Measurements from ENCODE around the gene AUTS2.

AUTS2 gene

GRCh38 chr7:70734411-70734810, 1136.1 kb downstream of the AUTS2 start:
- DNase-seq = no peak

- DNase-seq = no peak
Measured at GRCh38 chr7:70735313-70735712, 1137.0 kb downstream of the AUTS2 start.

DNA sequence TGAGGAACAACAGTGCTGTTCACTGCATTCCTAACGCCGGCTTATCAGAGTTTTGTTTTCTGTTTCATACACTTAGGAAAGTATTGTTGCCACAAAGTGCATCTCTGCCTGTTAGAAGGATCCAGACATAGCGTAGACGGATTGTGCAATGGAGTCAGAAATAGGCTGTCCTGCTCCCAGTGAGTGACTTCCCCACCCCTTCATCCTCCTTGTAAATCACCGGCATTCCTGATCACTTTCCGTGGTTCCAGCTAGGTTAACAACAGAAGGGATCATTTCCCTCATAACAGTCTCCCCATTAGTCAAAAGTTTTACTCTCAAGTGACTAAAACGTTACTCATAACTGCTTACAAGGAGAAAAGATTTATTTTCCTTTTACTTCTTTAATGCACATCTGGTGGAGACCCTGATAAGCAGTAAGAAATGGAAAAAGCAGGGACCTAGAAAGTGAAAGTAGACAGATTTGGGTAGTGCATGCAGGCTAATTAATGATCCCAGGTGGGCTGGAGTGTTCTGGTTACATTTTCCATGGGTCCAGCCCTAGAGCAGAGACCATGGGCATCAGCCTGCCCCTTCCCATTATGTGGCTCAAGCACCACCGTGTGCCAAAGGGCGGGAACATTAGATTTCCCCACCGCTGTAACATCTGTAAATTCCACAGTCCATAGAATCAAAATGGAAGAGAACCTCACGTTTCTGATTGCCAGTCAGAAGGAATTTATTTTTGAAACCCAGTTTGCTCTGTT, 1138.6 kb downstream of the AUTS2 start:
- DNase-seq = no peak

- no peak for DNase-seq
Measured at GRCh38 chr7:70738151-70738885, 1140.0 kb downstream of the AUTS2 start.

DNA sequence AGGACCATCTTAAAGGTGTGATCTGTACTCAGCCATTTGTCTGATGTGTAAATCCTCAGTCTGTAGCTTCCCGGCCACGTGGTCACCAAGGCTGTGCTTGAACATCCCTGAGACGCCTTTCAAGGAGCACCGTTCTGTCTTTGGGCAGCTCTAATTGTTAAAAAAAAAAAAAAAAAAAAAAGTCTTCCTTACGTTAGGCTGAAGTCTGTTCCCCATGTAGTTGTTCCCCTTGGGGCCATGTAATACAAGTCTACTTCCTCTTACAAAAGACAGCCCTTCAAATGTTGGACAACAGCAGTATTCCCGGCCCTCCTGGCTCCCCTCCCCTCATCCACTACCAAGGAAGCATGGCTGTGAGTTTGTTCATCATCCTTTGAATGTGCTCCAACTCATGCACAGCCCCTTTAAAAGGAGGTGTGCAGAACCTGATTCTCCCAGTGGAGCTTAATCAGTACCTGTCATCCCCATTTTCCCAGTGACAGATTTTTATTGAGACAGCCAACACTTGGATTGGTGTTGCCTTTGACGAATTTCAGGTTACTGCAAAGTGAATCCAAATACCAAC, 1141.5 kb downstream of the AUTS2 start:
- DNase-seq = no peak

GRCh38 chr7:70741666-70742065, 1143.4 kb downstream of the AUTS2 start:
- no peak for DNase-seq

DNA sequence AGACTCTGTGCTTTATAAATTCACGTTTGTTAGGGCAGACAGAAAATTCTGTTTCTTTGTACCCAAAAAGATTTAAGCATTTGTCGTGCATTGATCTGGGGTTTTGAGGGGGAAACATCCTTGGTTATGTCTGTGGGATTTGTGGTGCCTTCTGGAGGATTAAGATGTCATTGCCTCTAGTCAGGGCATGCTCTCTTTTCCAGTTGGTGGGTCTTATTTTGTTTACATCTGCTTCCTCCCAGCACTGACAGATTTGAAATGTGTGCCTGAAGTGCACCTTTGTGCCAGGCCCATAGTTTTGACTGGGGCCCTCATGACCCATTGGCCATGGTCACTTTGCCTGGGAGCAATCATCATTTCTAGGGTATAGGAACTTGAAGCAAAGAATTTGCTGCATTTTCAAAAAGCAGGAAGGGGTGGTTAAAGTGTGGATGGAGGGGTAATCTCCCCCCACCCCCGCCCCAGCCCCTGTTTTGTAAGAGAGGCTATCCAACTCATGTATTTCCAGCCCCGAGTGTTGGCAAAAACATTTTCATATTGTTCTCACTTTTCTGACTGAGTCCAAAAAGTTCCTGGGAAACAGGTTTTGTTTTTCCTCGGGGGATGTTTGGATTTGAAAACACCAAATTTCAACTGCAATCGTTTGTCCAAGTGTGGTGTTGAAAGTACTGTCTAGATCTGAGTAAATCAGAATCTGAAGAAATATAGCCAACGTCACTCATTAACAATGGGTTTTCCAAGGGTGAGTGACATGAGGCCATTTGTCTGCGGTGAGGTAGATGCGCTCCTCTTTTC, 1145.5 kb downstream of the AUTS2 start:
- no peak for DNase-seq

- DNase-seq = no peak
Measured at GRCh38 chr7:70744492-70744891, 1146.2 kb downstream of the AUTS2 start.

- no peak for DNase-seq
Measured at GRCh38 chr7:70749831-70750230, 1151.6 kb downstream of the AUTS2 start.

DNA sequence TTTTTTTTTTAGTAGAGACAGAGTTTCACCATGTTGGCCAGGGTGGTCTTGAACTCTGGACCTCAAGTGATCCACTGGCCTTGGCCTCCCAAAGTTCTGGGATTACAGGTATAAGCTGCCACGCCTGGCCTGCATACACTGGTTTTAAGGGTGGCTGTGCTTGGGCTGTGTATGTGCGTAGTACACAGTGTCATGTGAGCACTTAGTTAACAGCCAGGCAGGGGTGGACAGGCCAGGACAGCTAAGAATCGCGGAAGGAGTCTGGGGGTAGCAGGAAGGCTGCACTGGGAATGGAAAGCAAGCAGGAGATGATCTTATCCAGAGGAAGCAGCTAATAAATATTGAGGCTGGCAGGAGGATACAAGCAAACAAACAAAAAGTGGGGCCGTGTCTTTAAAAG, 1153.6 kb downstream of the AUTS2 start:
- DNase-seq = no peak

DNA sequence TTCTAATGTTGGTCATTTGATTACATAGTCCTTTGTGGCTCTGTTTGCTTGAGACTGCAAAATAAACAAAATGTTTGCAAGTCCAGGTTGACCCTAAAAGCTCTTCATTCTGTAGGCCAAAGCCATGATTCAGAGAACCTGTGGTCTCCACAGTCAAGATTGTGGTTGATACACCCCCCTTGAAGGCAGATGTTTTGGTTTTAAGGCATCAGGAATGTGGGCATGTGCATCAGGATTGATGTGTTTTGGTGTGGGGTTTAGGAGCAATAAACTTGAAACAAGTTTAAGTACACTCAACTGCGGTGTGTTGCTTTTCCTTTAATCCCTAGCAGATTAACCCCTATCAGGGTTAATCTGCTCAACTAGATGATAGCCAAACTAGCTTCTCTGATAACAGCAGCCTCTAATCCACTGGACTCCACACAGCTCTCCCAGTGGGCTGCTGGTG, 1154.5 kb downstream of the AUTS2 start:
- no peak for DNase-seq

- no peak for DNase-seq
Measured at GRCh38 chr7:70756789-70757188, 1158.5 kb downstream of the AUTS2 start.

DNA sequence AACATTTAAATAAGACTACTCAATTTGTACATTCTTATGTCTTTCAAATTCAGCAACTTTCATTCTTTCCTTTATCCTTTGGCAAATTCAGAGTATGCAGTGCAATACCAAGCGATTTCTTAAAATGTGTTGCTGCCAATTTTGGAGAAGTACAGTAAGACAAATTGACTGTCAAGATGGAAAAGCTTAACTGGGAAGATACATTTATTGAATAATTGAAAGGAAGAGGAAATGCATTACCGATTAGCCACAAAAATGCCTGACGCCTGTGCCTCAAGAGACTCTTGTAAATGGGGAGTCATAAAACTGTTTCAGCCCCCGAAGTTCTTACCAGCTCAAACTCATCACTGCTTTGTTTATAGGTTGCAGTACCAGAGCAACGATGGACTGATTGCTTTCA, 1160.4 kb downstream of the AUTS2 start:
- DNase-seq = no peak

- DNase-seq = no peak
Measured at GRCh38 chr7:70759674-70760073, 1161.4 kb downstream of the AUTS2 start.

DNA sequence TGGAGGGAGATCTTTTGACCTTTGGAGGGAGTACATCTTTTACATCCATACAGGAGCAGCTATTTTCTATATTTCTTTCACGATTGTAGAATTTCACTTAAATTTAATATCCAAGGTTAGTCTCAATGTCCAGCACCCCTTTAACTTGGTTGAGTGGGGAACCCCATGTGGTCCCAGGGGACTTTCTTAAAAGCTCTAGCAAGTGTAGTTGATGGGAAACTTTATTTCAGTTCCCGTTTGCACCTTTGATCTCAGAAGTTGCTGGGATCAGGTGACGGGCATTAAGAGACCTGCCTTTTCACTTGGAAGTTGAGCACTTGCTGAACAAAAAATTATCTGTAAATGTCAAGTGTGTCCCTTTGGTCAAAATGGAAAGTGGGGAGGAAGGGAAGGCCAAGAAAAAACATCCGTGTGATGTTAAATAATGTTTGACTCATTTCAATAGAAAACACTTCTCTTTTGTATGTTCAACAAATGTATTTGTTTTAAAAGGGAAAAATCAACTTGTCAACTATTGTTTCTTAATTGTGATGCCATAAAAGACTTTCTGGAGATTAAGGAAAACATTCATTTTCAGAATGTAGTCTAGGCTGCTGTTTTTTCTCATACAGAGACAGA, 1163.5 kb downstream of the AUTS2 start:
- no peak for DNase-seq

DNA sequence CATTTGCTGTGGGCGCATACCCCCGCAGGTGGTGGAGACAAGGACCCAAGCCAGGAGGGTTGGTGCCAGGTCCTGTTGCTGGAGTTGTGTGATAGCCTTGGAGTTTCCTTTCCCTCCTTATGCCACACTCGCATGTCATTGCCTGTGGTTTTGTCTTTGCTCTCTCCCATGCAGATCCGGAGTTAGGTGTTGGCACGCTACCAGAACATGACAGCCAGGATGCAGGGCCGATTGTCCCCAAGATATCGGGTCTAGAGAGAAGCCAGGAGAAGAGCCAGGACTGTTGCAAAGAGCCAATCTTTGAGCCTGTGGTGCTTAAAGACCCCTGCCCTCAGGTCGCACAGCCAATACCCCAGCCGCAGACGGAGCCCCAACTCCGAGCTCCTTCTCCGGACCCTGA, 1164.4 kb downstream of the AUTS2 start:
- no peak for DNase-seq

- peak in 2 of 5 experiments; percentile 22 to 81 for DNase-seq
Measured at GRCh38 chr7:70763961-70764691, 1165.9 kb downstream of the AUTS2 start.

GRCh38 chr7:70764701-70765208, 1166.5 kb downstream of the AUTS2 start:
- DNase-seq = no peak

- DNase-seq = no peak
Measured at GRCh38 chr7:70765651-70766050, 1167.4 kb downstream of the AUTS2 start.

- no peak for DNase-seq
Measured at GRCh38 chr7:70766109-70766508, 1167.8 kb downstream of the AUTS2 start.

- no peak for DNase-seq
Measured at GRCh38 chr7:70766694-70767093, 1168.4 kb downstream of the AUTS2 start.

- no peak for DNase-seq
Measured at GRCh38 chr7:70770154-70770553, 1171.9 kb downstream of the AUTS2 start.

All from T-helper 2 cell (primary cell).